ENCODE data around the gene SLC27A5.
"Not testable (repeated sequence)": the region's sequence is repeated elsewhere in the genome, so short reads cannot be mapped to it uniquely, and the experiment has no call there.

Gene SLC27A5

GRCh38 chr19:58543826-58544590 is 32.2 kb upstream of the SLC27A5 start, which contains the start of gene TRIM28:
TRIM28 (plus strand) TSS chr19:58544064; CDS start chr19:58544758, 694 bp downstream.
- DNase-seq (ENCODE audit: low read depth) = peak; percentile 92
- peak within 1 kb of the TSS; percentile 94 for H3K4me3 ChIP-seq (ENCODE audit: low read depth, low read length)
- TF ChIP-seq CTCF (IDR thresholded peaks at IDR 0.05; ENCODE audit: control insufficient read depth, extremely low read depth, insufficient read depth) = no peak

- not testable (repeated sequence) for DNase-seq (ENCODE audit: low read depth)
- H3K4me3 ChIP-seq (ENCODE audit: low read depth, low read length) = peak overlapping the region; percentile 94; the same call in 1 of the 2 replicates
Measured at GRCh38 chr19:58542641-58543372, 31.0 kb upstream of the SLC27A5 start.

- not testable (repeated sequence) for H3K4me3 ChIP-seq (ENCODE audit: low read depth, low read length); DNase-seq (ENCODE audit: low read depth)
Measured at GRCh38 chr19:58539169-58539559, 27.4 kb upstream of the SLC27A5 start.

- H3K4me3 ChIP-seq (ENCODE audit: low read depth, low read length) = no peak overlapping the region
- TF ChIP-seq CTCF (IDR thresholded peaks at IDR 0.05; ENCODE audit: control insufficient read depth, extremely low read depth, insufficient read depth) = no peak
- no peak for DNase-seq (ENCODE audit: low read depth)
Measured at GRCh38 chr19:58538257-58539168, 26.7 kb upstream of the SLC27A5 start.

- DNase-seq (ENCODE audit: low read depth) = no peak
- TF ChIP-seq CTCF (IDR thresholded peaks at IDR 0.05; ENCODE audit: control insufficient read depth, extremely low read depth, insufficient read depth) = no peak
- H3K4me3 ChIP-seq (ENCODE audit: low read depth, low read length) = no peak overlapping the region
Measured at GRCh38 chr19:58536852-58537798, 25.3 kb upstream of the SLC27A5 start.

- H3K4me3 ChIP-seq (ENCODE audit: low read depth, low read length) = no peak overlapping the region
- TF ChIP-seq CTCF (IDR thresholded peaks at IDR 0.05; ENCODE audit: control insufficient read depth, extremely low read depth, insufficient read depth) = no peak
- DNase-seq (ENCODE audit: low read depth) = no peak
Measured at GRCh38 chr19:58535857-58536256, 24.1 kb upstream of the SLC27A5 start.
